AML-193 (cell line): ENCODE results near the gene EXOSC7.

Experiments
- DNase-seq, 2 experiments: peaks; one replicate each; lab custom pipeline; 2025; lab: John Stamatoyannopoulos, UW

The EXOSC7 gene

GRCh38 chr3:44993471-44994205 is 17.6 kb downstream of the EXOSC7 start:
- no peak for DNase-seq

- no peak for DNase-seq
Measured at GRCh38 chr3:44995142-44995770, 19.2 kb downstream of the EXOSC7 start.

GRCh38 chr3:44996556-44996969 is 20.5 kb downstream of the EXOSC7 start:
- DNase-seq: no peak

- DNase-seq: no peak
Measured at GRCh38 chr3:44999782-45000181, 23.7 kb downstream of the EXOSC7 start.

- no peak for DNase-seq
Measured at GRCh38 chr3:45000823-45001222, 24.8 kb downstream of the EXOSC7 start.

- peak in 1 of 2 experiments; percentile 10 for DNase-seq
Measured at GRCh38 chr3:45001738-45002137, 25.7 kb downstream of the EXOSC7 start.

- DNase-seq: no peak
Measured at GRCh38 chr3:45002139-45002660, 26.2 kb downstream of the EXOSC7 start.

GRCh38 chr3:45002720-45003119 is 26.7 kb downstream of the EXOSC7 start:
- no peak for DNase-seq

- no peak for DNase-seq
Measured at GRCh38 chr3:45003406-45003805, 27.4 kb downstream of the EXOSC7 start.

GRCh38 chr3:45003859-45004258 is 27.8 kb downstream of the EXOSC7 start:
- no peak for DNase-seq

- DNase-seq: no peak
Measured at GRCh38 chr3:45007091-45007490, 31.0 kb downstream of the EXOSC7 start.

GRCh38 chr3:45008117-45008516 is 32.1 kb downstream of the EXOSC7 start:
- DNase-seq: no peak

GRCh38 chr3:45009868-45010267 is 33.8 kb downstream of the EXOSC7 start:
- no peak for DNase-seq

GRCh38 chr3:45010811-45011333 is 34.8 kb downstream of the EXOSC7 start:
- no peak for DNase-seq

- no peak for DNase-seq
Measured at GRCh38 chr3:45011756-45012508, 35.9 kb downstream of the EXOSC7 start.

- DNase-seq: no peak
Measured at GRCh38 chr3:45012577-45012976, 36.5 kb downstream of the EXOSC7 start.

GRCh38 chr3:45016916-45017315 is 40.9 kb downstream of the EXOSC7 start:
- no peak for DNase-seq

GRCh38 chr3:45017821-45018220 is 41.8 kb downstream of the EXOSC7 start:
- no peak for DNase-seq

GRCh38 chr3:45020534-45020933 is 44.5 kb downstream of the EXOSC7 start:
- no peak for DNase-seq

GRCh38 chr3:45021524-45022297 is 45.7 kb downstream of the EXOSC7 start:
- DNase-seq: no peak

GRCh38 chr3:45023675-45024074 is 47.6 kb downstream of the EXOSC7 start:
- DNase-seq: no peak
